Stimulated activated CD4-positive, alpha-beta T cell treated with anti-CD3 and anti-CD28 coated beads, Interleukin-15, amount 100 ng/mL, for 24 hours (primary cell): ENCODE results near the gene CPED1.
"Not testable (repeated sequence)": the region's sequence is repeated elsewhere in the genome, so short reads cannot be mapped to it uniquely, and the experiment has no call there.

Experiments
- DNase-seq: peaks from one replicate; pipeline ENCODE4 v3.0.0-alpha.2; 2020

Gene CPED1

DNA sequence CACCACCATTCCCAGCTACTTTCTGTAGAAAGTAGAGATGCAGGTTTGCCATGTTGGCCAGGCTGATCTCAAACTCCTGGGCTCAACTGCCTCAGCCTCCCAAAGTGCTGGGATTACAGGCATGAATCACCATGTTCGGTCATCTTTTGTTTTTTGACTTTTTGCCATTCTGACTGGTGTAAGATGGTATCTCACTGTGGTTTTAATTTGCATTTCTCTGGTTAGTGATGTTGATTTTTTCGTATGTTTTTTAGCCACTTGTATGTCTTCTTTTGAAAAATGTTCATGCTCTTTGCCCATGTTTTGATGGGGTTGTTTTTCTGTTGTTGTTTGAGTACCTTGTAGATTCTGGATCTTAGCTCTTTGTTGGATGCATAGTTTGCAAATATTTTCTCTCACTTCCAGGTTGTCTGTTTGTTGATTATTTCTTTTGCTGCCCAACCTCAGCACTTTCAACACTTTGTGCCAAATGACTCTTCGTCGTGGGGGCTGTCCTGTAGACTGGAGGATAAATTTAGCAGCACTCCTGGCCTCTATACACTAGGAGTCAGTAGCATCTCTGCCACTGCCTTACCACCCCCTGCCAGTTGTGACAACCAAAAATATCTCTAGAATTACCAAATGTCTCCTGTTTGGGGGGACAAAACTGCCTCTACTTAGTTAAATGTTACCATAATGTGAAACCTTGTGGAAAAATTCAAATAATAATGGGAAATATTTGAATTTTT is 6.5 kb upstream of the CPED1 start:
- DNase-seq = no peak

DNA sequence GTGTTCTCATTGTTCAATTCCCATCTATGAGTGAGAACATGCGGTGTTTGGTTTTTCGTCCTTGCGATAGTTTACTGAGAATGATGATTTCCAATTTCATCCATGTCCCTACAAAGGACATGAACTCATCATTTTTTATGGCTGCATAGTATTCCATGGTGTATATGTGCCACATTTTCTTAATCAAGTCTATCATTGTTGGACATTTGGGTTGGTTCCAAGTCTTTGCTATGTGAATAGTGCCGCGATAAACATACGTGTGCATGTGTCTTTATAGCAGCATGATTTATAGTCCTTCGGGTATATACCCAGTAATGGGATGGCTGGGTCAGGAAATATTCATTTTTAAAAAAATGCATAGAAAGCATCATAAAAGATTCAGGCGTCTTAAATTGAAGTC is 4.9 kb upstream of the CPED1 start:
- not testable (repeated sequence) for DNase-seq

DNA sequence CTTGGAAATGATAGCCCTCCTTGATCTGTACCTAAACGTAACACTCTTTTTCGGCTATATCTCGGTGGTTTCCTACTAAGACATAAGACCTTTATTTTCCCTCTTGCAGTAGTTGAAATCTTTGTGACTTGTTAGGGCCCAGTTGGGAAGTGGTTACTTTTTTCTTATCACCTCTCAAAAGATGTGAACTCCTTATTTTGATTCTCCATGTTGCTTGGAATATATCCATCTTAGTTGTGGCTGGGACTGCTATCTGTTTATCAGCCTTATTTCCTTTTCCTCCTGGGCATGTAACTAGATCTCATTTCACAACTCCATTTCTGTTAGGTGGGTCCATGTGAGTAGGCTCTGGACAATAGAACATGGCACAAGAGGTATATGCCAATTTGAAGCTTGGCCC is 4.1 kb upstream of the CPED1 start:
- DNase-seq = no peak

DNA sequence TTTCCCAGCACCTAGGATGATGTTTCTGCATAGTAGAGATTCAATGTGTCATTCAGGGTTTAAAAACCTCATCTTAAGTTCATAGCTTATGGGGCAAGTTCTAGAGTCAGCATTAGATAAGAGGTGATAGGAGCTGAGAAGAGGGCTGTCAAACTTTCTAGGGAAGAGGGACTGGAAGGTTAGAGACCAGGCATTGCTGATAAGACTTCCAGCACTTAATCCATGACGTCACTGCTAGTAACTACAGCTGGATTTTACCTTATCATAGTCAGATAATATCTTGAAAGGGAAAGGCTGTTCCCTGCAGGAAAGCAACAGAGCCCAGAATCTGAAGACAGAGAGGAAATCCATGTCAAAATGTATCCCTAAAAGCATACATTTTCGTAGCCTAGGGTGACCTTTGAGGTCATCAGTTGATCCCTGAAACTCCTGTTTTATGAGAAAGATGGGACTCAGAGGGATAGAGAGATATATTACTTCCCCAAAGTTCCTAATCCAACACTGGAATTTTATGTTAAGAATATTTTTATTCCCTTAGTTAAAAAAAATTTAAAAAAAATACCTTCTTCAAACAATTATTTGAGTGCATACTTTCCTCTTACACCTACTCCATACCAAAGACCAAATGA is 3.3 kb upstream of the CPED1 start:
- no peak for DNase-seq

DNA sequence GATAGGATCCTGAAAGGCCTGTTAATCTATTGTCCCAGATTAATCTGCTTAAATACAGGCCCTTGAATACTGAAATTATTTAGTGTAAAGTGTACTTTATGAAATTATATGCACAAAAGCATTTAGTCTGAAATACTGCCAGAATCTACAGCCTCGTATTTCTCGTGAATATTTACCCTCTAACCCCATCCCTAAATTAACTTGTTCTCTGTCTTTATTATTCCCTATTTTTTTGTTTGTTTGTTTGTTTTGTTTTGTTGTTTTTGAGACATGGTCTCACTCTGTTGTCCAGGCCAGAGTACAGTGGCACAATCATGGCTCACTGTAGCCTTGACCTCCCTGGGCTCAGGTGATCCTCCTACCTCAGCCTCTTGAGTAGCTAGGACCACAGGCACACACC is 2.7 kb upstream of the CPED1 start:
- no peak for DNase-seq

DNA sequence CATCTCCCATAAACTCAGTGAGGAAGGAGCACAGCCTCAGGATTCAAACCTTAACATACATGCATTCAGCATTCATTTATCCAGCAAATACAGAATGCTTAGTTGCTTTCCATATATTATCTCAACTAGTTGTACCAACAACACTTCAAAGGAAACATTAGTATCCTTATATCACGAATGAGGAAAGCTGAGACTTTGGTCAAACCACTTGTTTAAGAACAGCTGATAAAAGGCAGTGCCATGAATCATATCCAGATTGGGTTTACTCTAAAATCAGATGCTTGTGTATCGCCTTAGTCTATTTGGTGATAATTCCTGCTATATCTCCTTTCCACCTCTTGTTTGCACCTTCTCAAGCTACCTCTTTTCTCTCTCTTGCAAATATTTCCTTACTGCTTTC is 1.9 kb upstream of the CPED1 start:
- DNase-seq = no peak

DNA sequence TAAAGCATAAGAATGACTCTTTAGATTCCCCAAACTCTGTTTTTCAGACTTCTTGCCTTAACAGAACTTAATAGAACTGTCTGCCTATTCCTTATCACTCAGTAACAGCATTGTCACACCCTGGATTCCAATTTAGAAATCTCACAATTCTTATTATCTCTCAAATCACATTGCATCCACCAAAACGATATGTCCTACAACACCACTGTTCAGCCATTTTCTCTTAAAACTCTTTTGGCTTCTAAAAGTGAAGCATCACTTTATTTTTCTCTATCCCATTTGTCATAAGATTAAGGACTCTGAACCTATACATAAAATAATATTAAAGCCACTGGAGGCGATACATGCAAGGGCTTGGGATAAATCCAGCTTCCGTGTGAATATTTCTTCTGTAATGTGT is 1.2 kb upstream of the CPED1 start:
- DNase-seq = no peak

DNA sequence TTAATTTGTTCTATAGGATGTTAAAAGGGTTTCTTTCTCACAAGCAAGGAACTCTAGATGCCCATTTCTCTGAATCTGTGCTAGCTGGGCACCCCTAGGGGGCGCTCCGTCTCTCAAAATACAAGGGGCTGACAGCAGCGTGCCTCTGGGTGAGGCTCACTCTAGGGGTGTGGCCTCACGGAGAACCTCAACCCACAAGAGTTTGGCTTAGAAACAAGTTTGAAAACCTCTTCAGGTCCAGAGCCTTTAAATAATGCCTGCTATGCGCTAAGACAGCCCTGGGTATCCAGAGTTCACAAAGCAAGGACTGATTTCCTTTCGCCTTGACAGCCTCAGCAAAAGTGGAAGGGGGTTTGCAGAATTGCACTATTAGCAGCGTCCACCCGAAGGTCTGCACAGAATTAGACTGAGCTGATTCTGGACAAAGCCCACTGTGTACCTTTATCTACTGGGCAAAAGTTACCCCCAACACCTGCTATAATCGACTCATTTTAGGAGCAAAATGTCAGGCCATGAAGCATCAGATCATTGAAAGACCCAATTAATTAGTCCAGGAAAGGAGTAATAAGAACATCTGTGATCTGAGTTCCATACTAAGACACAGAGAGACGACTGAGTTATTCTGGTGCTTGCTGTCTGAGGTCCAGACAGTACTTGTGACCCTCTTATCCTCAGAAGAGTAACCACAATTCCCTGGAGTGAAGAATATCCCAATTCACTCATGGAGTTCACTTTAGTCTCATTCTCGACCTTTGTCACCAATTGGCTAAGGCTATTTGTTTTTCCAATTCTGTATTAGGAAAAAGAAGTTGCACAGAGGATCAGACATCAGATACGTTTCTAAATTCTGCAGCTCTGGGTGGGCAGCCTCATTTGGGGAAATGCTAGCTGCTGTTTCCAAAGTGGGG is 574 bp upstream of the CPED1 start:
- peak; percentile 88 for DNase-seq

DNA sequence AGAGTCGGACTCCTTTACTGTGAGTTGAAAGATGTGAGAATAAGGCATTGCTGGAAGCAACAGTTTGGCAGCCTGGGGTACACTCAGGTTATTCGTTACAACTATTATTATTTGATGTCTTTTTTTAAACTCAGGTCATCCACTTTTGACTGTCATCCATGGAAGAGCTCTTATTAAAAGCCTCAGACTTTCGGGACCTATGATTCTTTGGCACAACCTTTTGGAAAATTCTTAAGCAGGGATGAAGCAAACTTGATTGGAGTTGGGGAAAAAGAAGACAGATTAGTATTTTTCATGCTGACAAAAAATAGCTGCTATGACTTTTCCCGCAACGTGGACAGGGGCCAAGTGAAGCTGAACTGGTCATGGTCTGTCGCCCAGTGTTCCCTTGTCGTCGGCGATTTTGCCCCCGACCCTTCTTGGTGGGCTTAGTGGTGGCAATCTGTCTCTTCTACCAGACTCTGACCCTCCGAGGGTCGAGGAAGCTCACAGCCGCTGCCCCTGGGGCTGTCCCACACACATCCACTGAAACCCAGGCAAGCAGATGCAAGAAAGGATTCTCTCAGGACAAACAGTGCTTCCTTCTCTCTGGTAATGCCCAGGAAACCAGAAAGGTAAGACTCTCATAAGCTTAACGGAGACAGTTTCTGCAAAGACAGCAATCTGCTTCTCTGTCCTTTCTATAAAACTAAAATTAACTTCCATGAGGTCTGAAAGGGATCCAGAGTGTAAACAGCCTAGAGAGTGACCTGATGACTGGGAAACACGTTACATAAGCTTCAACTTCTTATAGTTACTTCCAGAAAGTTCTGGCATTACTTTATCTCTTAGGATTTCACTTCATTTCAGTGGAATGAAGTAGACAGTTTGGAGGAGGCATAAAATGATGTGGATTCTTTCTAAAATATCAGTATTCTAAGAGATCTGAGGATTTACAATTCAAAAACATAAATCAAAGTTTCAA is 1.0 kb downstream of the CPED1 start:
- no peak for DNase-seq

DNA sequence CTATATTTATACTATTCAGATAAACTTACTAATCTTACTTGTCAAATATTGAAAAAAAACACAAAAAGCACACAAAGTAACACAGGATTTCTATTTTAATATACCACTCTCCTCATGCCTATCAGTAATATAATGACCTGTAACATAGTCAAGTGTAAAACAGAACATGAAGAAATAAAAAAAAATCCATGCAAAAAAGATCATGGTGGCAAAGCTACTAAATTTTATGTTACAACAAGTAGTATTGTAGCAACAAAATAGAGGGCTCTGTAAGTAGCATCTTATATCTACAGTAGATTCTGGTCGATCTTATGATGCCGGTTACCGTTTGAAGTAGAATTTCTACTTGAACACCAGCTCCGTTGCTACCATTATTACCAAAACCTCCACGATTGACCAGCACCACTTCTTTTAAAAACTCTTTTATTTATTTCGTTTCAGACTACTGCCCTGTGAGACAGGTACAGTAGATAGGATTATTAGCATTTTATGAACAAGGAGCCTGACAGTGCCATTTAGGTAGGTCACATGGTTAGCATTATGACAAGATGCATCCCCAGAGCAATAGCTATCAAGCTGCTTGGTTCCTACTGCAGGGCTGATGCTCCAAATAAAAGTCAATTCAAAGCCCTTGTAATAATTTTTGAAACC is 2.1 kb downstream of the CPED1 start:
- DNase-seq = no peak

DNA sequence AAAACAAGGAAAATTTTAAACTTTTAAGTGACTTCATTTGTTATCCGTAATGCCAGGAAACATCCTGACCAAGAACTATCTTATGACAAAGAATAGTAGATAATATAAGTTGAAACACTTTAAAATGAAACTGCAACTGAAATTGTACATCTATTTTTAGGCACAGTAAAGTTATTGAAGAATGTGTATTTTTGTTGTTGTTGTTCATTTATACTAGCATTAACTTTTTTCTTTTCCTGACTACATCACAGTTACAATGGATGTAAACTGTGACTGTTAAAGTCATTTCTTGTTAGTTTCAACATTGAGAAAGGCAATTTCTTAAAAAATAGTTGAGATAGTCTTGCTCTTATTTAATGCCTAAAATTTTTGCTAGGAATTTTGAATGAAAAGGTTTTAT is 2.6 kb downstream of the CPED1 start:
- no peak for DNase-seq

DNA sequence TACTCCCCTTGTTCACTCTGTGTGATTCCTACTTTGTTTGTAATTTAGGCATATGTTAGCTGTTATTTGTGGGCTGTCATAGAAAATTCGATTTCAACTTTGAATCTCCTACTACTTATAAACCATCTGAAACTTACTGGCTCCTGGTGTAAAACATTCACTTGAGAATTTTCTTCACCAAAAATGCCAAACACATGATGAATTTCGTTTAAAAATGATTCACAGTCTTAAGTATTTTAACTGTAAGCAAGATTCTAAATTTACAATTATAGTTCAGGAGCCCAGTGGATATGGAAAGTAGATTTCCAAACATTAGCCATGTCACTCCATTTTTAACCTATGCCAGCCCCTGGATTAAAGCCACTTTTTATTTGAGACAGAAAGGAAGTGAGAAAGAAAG is 3.1 kb downstream of the CPED1 start:
- no peak for DNase-seq

DNA sequence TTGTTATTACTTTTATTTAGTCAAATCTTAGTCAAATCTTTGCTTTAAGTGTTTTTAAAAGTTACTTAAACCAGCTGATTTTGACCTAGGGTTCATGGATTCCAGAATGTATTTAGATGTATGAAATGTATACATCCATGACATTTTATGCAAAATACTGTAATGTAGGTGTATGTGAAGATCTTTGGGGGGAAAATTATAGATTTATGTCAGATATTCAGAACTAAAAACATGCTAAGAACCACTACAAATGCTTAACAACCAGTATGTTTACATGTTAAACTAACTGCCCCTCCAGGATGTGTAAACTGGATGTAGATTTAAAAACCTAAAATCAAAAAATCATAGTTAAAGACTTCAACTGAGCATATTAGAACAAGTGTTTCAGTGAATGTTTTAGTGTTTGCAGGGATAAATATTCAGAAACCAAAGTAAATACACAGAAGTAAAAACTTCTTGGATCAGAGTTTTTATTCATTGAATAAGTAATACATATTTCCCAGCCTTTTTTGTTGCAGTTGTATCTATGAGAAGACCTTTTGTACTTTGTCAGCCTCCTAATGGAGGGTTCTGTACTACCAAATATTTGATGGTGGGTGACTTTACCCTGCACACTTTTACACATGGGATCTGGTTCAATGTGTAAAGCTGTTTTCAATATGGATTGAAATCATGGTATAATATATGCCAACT is 3.9 kb downstream of the CPED1 start:
- no peak for DNase-seq

DNA sequence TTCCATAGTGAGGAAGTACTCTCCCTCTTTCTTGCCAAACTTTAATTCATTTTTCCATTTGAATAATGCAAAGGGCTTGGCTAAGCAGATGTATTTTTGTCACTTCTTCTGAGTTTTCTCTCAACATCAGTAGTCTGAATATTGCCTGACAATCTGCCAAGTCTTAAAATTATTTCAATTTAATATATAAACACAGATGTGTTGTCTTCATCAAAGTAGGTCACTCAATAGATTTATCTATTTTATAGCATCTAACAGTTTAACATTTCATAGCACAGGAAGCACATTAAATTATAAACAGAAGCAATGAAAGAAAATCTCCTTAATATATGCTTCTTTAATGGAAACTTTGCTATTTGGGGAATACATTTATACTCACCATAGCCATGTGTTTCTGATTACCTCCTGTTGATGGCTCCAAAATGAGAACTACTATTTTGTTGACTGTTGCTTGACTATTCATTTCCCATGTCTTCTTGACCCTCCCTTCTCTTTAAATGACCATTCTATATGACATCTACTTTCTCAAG is 4.5 kb downstream of the CPED1 start:
- DNase-seq = no peak

DNA sequence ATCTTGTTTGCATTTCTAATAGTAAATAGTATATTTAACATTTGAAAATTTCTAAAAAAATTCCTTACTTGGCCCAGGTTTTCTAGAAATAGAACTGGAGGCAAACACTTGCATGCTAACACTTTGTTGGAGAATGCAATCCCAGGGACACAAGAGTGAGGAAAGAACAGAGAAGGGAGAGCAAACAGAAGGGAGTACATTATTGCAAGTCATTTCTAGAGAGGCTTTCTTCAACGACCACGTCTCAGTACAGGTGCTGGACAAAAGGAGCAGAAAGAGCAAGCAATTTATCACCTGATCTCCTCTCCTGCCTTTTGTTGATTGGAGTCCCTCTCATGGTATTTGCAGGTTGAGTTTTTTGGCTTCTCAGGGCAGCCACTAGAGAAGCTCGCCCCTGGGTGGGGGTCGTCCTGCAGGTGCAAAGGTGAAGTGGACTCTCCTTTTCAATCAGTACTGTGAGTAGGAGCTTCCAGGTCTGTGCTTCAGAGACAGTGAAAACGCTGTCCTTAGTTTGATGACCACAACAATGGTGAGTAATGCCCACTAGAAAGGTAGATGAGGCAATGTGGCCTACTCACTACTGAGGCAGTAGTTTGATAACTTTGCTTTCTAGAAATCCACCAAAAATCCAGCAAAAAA is 5.2 kb downstream of the CPED1 start:
- DNase-seq = no peak

DNA sequence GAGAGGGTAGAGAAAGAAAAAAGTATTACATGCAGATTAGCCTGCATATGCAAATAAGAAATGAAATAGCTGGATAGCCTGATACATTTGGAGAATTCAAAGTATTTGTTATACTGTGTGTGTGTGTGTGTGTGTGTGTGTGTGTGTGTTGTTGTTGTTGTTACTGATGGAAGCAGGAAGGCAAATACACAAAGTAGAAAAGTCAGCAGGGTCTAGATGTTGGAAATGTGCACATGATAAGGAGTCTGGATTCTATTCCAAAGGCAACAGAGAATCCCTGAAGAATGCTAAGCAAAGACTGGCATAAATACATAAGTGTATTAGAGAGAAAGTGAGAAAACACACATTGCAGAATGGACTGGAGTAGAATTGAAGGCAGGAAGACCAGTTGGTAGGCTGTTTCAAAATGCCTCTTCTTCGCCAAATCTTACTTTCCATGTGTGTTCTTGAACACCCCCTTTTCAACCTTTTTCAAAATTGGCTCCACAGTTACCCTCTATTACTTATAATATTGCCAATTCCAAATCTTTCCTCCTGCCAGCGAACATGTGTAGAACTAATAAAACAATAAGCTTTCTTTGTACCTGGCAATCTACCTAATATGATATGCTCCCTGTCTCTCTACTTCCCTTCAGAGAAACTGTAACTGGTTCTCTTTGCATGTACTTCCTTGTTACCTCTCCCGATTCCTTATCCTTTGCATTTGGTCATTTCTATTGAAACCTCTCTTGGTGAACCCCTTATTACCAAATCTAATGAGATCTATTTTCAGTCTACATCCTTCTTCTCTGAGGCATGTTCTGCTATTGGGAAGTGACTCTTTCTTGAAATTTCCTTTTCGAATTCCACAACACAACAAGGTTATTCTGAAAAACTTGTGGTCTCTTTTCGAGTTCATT is 6.2 kb downstream of the CPED1 start:
- DNase-seq = no peak

DNA sequence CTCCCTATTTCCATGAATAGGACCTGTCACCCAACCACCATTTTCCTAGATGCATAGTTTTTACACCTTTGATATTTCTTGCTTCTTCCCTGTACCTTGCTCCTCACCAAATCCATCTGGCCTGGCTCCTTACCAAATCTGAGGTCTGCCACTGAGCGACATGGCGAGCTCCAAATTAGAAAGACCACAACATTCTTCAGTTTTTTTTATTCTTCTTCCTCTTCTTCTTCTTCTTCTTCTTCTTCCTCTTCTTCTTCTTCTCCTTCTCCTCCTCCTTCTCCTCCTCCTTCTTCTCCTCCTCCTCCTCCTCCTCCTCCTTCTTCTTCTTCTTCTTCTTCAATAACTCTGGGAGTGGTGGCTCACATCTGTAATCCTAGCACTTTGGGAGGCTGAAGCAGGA is 7.1 kb downstream of the CPED1 start:
- DNase-seq = no peak

DNA sequence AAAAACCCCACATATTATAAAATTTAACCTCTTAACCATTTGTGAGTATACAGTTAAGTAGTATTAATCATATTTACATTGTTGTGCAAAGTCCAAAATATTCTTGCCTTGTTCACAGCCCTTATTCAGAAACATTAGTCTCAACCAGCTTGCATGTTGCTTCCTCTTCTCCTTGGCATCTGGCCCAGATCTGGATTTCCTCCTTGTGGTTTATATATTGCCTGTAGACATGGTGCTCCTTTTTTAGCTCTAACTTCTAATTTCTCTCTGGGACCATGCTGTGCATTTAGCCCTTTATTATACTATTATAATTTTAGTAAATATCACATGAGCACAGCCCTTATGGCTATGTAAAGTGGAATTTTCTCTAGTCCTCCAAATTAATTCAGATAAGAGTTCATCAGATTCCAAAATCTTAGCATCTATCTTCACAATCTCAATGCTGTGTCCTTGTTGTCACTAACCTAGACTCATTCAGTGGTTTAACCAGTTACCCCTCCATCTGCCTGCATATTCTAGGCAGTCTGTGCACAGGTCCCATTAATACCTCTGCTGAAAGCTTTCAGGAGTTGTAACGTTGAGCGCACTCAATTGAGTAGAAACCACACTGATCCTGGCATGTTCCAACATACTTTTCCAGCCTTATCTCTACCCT is 7.9 kb downstream of the CPED1 start:
- DNase-seq = peak; percentile 11

DNA sequence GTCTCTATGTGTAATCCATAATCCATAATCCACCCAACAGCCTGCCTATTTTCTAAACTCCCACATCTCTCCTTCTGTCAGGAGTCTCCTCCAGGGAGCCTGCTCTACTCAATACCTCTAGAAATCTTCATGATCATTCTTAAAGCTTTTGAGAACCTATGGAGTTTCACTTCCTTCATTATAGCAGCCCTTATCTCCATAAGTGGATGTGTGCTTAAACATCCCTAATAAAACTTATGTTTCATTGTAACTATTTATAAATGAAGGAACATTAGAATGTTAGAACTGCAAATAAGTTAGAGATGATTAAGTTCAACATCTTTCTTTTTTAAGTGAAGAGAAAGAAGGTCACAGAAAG is 8.5 kb downstream of the CPED1 start:
- DNase-seq = no peak
